HCT116 (cell line): Measurements from ENCODE around the gene TMEM130.

Experiments used
- ELF1 ChIP-seq: IDR thresholded peaks from 2 replicates; pipeline ENCODE4 v1.6.1; 2012; ENCODE audit warnings: low read depth, borderline replicate concordance
- EZH2 ChIP-seq: fragments of 200-600 bp; sonication (generic); IDR thresholded peaks from 2 replicates; pipeline ENCODE4 v1.6.1; 2017; ENCODE audit warnings: antibody characterized with exemption, mixed run types
- EZH2phosphoT487 ChIP-seq: fragments of 200-600 bp; IDR thresholded peaks from 2 replicates; pipeline ENCODE4 v1.6.1; 2018; ENCODE audit warnings: antibody characterized with exemption, borderline replicate concordance
- POLR2A ChIP-seq: IDR thresholded peaks from 2 replicates; pipeline ENCODE4 v1.7.0; 2011; ENCODE audit warnings: borderline replicate concordance; ENCODE audit not compliant: insufficient read depth, insufficient read length; ENCODE audit errors: extremely low read depth
- POLR2AphosphoS5 ChIP-seq: IDR thresholded peaks from 2 replicates; pipeline ENCODE4 v1.6.1; 2011; ENCODE audit warnings: mild to moderate bottlenecking, low read depth, low read length, moderate library complexity
- RAD21 ChIP-seq: IDR thresholded peaks from 2 replicates; pipeline ENCODE4 v1.6.1; 2012; ENCODE audit warnings: low read depth, mild to moderate bottlenecking
- SP1 ChIP-seq: IDR thresholded peaks from 2 replicates; pipeline ENCODE4 v1.6.1; 2012; ENCODE audit warnings: low read depth
- ZNF274 ChIP-seq: fragments of 200-500 bp; sonication (Bioruptor generic); IDR thresholded peaks from 2 replicates; pipeline ENCODE4 v1.6.1; 2014; ENCODE audit warnings: mild to moderate bottlenecking, low read depth, low read length, inconsistent platforms
- TF ChIP-seq, protein P1 (sequence below), 3 experiments: fragments of 200-600 bp in 1 of 3; sonication (generic) in 1 of 3; IDR thresholded peaks in 2 of 3; conservative IDR thresholded peaks in 1 of 3; 2 replicates each; pipeline ENCODE4 v1.5.1; 2012 to 2017; ENCODE audit warnings: low read depth in 2 of 3, low read length in 2 of 3, antibody characterized with exemption in 1 of 3, borderline replicate concordance in 1 of 3, control low read depth in 1 of 3, mild to moderate bottlenecking in 1 of 3, mixed read lengths in 1 of 3, mixed run types in 1 of 3, moderate library complexity in 1 of 3; ENCODE audit not compliant: insufficient read depth in 1 of 3
- TF ChIP-seq, protein P2 (sequence below): IDR thresholded peaks from 2 replicates; pipeline ENCODE4 v1.6.1; 2012; ENCODE audit warnings: low read depth

GRCh38 chr7:98903246-98903645 is 33.4 kb upstream of the TMEM130 start:
- TF ChIP-seq, protein P1, sequence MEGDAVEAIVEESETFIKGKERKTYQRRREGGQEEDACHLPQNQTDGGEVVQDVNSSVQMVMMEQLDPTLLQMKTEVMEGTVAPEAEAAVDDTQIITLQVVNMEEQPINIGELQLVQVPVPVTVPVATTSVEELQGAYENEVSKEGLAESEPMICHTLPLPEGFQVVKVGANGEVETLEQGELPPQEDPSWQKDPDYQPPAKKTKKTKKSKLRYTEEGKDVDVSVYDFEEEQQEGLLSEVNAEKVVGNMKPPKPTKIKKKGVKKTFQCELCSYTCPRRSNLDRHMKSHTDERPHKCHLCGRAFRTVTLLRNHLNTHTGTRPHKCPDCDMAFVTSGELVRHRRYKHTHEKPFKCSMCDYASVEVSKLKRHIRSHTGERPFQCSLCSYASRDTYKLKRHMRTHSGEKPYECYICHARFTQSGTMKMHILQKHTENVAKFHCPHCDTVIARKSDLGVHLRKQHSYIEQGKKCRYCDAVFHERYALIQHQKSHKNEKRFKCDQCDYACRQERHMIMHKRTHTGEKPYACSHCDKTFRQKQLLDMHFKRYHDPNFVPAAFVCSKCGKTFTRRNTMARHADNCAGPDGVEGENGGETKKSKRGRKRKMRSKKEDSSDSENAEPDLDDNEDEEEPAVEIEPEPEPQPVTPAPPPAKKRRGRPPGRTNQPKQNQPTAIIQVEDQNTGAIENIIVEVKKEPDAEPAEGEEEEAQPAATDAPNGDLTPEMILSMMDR (IDR thresholded peaks at IDR 0.05 in 2 of 3, conservative IDR thresholded peaks at IDR 0.05 in 1 of 3; ENCODE audit: borderline replicate concordance in 1 of 3, insufficient read depth in 1 of 3, low read depth in 2 of 3, low read length in 2 of 3) = no peak
- no peak for TF ChIP-seq ELF1
- TF ChIP-seq EZH2 = no peak
- TF ChIP-seq POLR2AphosphoS5 = no peak
- TF ChIP-seq POLR2A = no peak
- TF ChIP-seq, protein P2, sequence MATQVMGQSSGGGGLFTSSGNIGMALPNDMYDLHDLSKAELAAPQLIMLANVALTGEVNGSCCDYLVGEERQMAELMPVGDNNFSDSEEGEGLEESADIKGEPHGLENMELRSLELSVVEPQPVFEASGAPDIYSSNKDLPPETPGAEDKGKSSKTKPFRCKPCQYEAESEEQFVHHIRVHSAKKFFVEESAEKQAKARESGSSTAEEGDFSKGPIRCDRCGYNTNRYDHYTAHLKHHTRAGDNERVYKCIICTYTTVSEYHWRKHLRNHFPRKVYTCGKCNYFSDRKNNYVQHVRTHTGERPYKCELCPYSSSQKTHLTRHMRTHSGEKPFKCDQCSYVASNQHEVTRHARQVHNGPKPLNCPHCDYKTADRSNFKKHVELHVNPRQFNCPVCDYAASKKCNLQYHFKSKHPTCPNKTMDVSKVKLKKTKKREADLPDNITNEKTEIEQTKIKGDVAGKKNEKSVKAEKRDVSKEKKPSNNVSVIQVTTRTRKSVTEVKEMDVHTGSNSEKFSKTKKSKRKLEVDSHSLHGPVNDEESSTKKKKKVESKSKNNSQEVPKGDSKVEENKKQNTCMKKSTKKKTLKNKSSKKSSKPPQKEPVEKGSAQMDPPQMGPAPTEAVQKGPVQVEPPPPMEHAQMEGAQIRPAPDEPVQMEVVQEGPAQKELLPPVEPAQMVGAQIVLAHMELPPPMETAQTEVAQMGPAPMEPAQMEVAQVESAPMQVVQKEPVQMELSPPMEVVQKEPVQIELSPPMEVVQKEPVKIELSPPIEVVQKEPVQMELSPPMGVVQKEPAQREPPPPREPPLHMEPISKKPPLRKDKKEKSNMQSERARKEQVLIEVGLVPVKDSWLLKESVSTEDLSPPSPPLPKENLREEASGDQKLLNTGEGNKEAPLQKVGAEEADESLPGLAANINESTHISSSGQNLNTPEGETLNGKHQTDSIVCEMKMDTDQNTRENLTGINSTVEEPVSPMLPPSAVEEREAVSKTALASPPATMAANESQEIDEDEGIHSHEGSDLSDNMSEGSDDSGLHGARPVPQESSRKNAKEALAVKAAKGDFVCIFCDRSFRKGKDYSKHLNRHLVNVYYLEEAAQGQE = no peak
- TF ChIP-seq ZNF274 = no peak
- no peak for TF ChIP-seq RAD21
- TF ChIP-seq SP1 = no peak
- no peak for TF ChIP-seq EZH2phosphoT487
